Nephron progenitor cell (in vitro differentiated cells): ENCODE data around the gene NKX2-1.

Source experiments
- DNase-seq: peaks from one replicate; pipeline ENCODE4 v3.0.0; 2021
- H3K27ac Mint-ChIP-seq: 2 replicates; pipeline ENCODE4 v1.8.0; 2021; ENCODE audit warnings: mild to moderate bottlenecking, moderate library complexity, mixed read lengths
- H3K27me3 Mint-ChIP-seq: 2 replicates; pipeline ENCODE4 v1.8.0; 2021; ENCODE audit warnings: mild to moderate bottlenecking, low read depth, mixed read lengths; ENCODE audit not compliant: poor library complexity
- H3K36me3 Mint-ChIP-seq: 2 replicates; pipeline ENCODE4 v1.8.0; 2021; ENCODE audit warnings: low read depth, mixed read lengths
- H3K4me1 Mint-ChIP-seq: 2 replicates; pipeline ENCODE4 v1.8.0; 2021; ENCODE audit warnings: mixed read lengths
- H3K4me3 Mint-ChIP-seq: 2 replicates; pipeline ENCODE4 v1.8.0; 2021; ENCODE audit warnings: mild to moderate bottlenecking, moderate library complexity, mixed read lengths
- H3K9me3 Mint-ChIP-seq: 2 replicates; pipeline ENCODE4 v1.8.0; 2021; ENCODE audit warnings: mild to moderate bottlenecking, moderate library complexity, mixed read lengths
- TF ChIP-seq, protein P1 (sequence below): fragments of 200-600 bp; sonication (generic); IDR thresholded peaks from 2 replicates; pipeline ENCODE4 v1.5.0; 2021; ENCODE audit warnings: antibody characterized with exemption

The NKX2-1 gene

DNA sequence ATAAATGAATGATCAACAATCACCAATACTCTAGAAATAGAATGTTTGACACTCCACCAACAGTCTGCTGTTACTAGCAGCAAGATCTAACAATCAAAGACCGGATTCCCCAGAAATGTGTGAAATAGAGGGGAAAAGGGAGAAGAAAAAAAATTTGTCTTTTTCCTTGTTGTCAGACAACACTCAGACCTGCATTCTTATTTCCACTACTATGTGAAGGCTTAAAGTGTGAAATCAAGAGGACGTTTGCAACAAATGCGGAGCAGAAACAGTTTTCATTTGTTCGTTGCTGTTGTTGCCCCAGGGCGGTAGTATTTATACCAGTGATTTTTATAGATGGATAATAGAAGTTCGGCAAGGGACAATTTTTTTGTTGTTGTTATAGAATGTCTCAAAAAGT, 9.2 kb downstream of the NKX2-1 start:
- Mint-ChIP-seq H3K4me3 (no peak overlapping the region), H3K36me3 (no peaks in the 10 kb centered on the region), H3K4me1 (peaks cover 17% of the 10 kb centered on the region), H3K9me3 (peaks cover 4% of the 10 kb centered on the region), H3K27ac (no peak overlapping the region), H3K27me3 (peaks cover 98% of the 10 kb centered on the region)
- TF ChIP-seq, protein P1, sequence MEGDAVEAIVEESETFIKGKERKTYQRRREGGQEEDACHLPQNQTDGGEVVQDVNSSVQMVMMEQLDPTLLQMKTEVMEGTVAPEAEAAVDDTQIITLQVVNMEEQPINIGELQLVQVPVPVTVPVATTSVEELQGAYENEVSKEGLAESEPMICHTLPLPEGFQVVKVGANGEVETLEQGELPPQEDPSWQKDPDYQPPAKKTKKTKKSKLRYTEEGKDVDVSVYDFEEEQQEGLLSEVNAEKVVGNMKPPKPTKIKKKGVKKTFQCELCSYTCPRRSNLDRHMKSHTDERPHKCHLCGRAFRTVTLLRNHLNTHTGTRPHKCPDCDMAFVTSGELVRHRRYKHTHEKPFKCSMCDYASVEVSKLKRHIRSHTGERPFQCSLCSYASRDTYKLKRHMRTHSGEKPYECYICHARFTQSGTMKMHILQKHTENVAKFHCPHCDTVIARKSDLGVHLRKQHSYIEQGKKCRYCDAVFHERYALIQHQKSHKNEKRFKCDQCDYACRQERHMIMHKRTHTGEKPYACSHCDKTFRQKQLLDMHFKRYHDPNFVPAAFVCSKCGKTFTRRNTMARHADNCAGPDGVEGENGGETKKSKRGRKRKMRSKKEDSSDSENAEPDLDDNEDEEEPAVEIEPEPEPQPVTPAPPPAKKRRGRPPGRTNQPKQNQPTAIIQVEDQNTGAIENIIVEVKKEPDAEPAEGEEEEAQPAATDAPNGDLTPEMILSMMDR: no peak
- no peak for DNase-seq

DNA sequence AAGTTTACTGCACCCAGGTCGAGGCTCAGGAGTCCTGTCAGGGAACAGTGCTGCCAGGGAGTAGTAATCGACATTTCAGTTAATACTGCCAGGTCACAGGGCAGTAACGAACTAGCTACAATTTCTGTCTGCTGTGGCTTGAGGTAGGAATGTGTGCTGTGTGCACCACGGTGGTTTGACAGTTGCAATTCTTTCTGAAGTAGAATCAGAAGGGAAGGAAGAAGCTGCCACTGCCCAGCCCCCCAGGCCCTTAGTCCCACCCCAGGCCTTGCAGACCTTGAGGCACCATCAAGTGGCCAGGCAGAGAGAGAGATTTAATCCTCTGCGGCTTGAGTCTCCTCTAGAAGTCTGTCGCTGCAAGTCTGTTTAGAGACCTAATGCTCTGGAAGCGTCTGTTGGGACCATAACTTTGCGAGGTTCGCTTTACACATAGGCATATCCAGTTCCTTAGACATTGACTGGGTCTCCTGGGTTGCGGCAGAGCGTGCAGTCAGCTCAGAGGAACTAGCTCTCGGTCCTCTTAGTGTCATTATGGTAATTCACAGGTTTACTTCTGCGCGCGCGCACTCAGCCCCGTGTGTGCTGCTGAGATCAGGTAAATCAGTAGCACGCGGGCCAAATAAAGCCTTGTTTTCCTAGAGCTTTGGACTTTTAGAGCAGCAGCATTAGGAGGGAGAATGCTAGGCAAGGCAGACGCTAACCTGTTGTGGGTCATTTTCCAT, 9.8 kb downstream of the NKX2-1 start:
- TF ChIP-seq, protein P1: no peak
- Mint-ChIP-seq H3K27ac (no peak overlapping the region), H3K27me3 (peaks cover 98% of the 10 kb centered on the region), H3K36me3 (no peaks in the 10 kb centered on the region), H3K4me3 (no peak overlapping the region), H3K4me1 (peaks cover 17% of the 10 kb centered on the region), H3K9me3 (peaks cover 4% of the 10 kb centered on the region)
- DNase-seq: no peak

DNA sequence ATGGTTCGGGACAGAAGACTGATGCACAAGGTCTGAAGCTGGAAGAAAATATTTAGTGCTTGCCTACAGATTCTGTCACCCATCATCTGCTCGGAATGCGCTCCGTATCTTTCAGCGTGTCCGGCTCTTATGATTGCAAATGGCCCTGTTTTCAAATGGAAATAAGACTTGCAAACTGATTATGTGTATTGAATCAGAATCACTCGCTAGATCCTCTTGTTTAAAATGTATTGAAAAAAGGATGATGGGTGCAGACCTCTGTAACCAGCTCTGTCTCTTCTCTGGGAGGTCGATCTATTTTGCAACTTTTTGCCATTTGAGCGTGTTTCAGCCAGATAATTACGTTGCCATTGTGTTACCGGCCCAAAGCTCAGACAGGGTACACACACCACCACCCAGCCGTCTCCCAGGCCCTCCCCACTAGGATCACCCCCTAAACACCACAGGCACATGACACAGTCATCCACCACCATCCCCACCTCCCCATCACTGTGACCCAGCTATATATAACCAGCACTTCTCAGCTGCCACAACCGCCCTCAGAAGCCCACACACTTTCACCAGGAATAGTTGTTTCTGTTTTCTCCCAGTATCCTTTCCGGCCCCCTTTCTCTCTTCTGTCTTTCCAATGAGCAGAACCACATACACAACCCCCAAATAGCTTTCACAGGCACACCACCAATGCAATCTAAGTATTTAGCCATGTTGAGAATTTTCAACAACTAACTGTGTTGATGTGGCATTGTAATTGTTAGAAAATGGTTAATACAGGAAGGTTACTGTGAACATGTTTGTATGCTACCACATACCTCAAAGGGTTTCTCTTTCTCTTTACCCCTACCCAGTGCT, 10.7 kb downstream of the NKX2-1 start:
- no peak for DNase-seq
- Mint-ChIP-seq H3K27ac (no peak overlapping the region), H3K36me3 (no peaks in the 10 kb centered on the region), H3K4me3 (no peak overlapping the region), H3K9me3 (peaks cover 4% of the 10 kb centered on the region), H3K4me1 (peaks cover 12% of the 10 kb centered on the region), H3K27me3 (peaks cover 98% of the 10 kb centered on the region)
- TF ChIP-seq, protein P1: no peak

DNA sequence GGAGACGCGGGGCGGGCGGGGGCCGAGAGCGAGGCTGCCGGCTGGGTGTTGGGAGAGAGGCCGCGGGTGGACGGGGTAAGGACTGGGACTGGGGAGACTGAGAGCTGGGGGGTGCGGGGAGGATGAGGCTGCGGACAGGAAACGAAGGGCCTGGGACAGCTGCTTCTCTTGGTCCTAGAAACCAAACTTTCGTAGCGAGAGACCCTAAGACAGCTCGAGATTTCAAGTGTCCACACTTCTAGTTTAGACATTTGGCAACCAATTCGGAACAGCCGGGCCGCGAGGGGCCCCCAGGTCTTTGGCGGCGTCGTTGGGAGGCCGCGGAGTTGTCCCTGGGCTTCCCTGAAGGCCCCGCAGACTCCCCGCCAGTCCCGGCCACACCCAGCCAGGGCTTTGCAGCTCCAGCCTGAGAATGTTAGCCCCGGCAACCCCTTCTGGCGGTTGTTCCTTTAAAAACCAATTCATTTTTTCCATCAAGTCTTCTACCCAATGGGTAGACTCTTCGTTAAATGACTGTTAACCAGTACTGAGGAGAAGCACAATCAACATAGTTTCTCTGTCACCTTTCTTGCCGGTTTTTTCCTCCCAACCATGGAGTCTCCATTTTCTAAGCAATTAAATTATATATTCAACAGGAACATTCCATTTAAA, 11.5 kb downstream of the NKX2-1 start:
- Mint-ChIP-seq H3K4me1 (peaks cover 9% of the 10 kb centered on the region), H3K9me3 (peaks cover 4% of the 10 kb centered on the region), H3K36me3 (no peaks in the 10 kb centered on the region), H3K4me3 (no peak overlapping the region), H3K27me3 (peaks cover 98% of the 10 kb centered on the region), H3K27ac (no peak overlapping the region)
- TF ChIP-seq, protein P1: no peak
- DNase-seq: no peak

DNA sequence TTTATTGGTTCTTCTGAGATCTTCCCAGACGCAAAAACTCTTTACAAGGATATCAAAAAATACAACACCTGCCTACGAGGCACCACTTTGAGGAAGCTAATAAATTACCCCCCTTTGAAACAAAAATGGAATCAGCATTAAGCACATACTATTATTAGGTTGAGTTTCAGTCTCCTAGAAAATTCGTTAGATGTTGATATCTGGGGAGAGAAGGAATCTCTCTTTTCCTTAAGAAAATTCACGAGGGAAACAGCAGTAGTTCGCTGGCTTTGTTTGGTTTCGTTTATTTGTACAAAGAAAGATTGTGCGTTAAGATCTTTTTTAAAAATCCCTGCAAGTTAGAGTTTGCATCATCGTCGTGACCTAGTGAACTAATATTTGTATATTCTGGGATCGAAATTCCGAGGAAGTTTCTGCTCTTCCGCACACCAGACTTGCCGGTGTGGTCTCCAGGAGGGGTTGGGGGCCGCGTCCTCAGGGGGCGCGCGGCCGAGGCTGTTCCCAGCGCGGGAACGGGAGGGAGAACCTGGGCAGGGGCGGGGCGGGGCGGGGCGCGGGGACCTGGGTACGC, 12.1 kb downstream of the NKX2-1 start:
- DNase-seq: no peak
- Mint-ChIP-seq H3K9me3 (peaks cover 4% of the 10 kb centered on the region), H3K27me3 (peaks cover 98% of the 10 kb centered on the region), H3K27ac (no peak overlapping the region), H3K4me1 (peaks cover 5% of the 10 kb centered on the region), H3K4me3 (no peak overlapping the region), H3K36me3 (no peaks in the 10 kb centered on the region)
- TF ChIP-seq, protein P1: no peak
